Hepatocyte (in vitro differentiated cells): ENCODE results near the gene BCAS3. TPM values are rescaled to one million over a fixed set of nuclear protein-coding genes. Genes with fewer than 3 reads are reported as not detected.

ENCODE experiments used
- DNase-seq: peaks from one replicate; pipeline ENCODE4 v3.0.0-alpha.2; 2016; ENCODE audit warnings: low spot score
- H2AFZ ChIP-seq: fragments of 200-600 bp; sonication (generic); 2 replicates; pipeline ENCODE4 v1.6.0; 2016; ENCODE audit warnings: antibody characterized with exemption, mild to moderate bottlenecking
- H3K27ac ChIP-seq: fragments of 200-600 bp; sonication (generic); 2 replicates; pipeline ENCODE4 v1.5.1; 2016; ENCODE audit warnings: mild to moderate bottlenecking
- H3K27me3 ChIP-seq: fragments of 200-600 bp; sonication (generic); 2 replicates; pipeline ENCODE4 v1.6.1; 2016
- H3K36me3 ChIP-seq: fragments of 200-600 bp; sonication (generic); replicated peaks from 2 replicates; pipeline ENCODE4 v1.5.1; 2016; ENCODE audit warnings: low read depth; ENCODE audit not compliant: insufficient read depth
- H3K4me1 ChIP-seq: fragments of 200-600 bp; sonication (generic); 2 replicates; pipeline ENCODE4 v1.5.1; 2016; ENCODE audit warnings: mild to moderate bottlenecking, moderate library complexity; ENCODE audit not compliant: insufficient read depth
- H3K4me2 ChIP-seq: fragments of 200-600 bp; sonication (generic); 2 replicates; pipeline ENCODE4 v1.6.0; 2016
- H3K4me3 ChIP-seq: fragments of 200-600 bp; sonication (generic); 2 replicates; pipeline ENCODE4 v1.5.1; 2016; ENCODE audit warnings: mild to moderate bottlenecking
- H3K79me2 ChIP-seq: fragments of 200-600 bp; sonication (generic); 2 replicates; pipeline ENCODE4 v1.6.0; 2017; ENCODE audit warnings: mild to moderate bottlenecking
- H3K9me2 ChIP-seq: fragments of 200-600 bp; sonication (generic); replicated peaks from 2 replicates; pipeline ENCODE4 v1.6.0; 2017; ENCODE audit warnings: mild to moderate bottlenecking; ENCODE audit not compliant: insufficient read depth
- H3K9me3 ChIP-seq: fragments of 200-600 bp; sonication (generic); 2 replicates; pipeline ENCODE4 v1.5.1; 2016; ENCODE audit warnings: low read depth, mild to moderate bottlenecking
- H4K20me1 ChIP-seq: fragments of 200-600 bp; sonication (generic); 2 replicates; pipeline ENCODE4 v1.6.0; 2016; ENCODE audit warnings: mild to moderate bottlenecking; ENCODE audit not compliant: insufficient read depth, poor library complexity, severe bottlenecking
- EZH2 ChIP-seq: fragments of 200-600 bp; sonication (generic); IDR thresholded peaks from 2 replicates; pipeline ENCODE4 v1.6.1; 2016; ENCODE audit warnings: antibody characterized with exemption, mild to moderate bottlenecking, borderline replicate concordance
- EZH2phosphoT487 ChIP-seq: fragments of 200-600 bp; sonication (generic); IDR thresholded peaks from one replicate; pipeline ENCODE4 v1.6.1; 2018; ENCODE audit warnings: antibody characterized with exemption, mild to moderate bottlenecking, low read depth, moderate library complexity; ENCODE audit not compliant: unreplicated experiment, severe bottlenecking
- WGBS: methylation state at CpG from one replicate; pipeline ENCODE4 v1.1.6; 2016; ENCODE audit warnings: low lambda C conversion rate; ENCODE audit errors: missing lambda C conversion rate; 5-methylcytosine and 5-hydroxymethylcytosine counted together
- polyA plus RNA-seq: library from polyadenylated mRNA; unstranded; fragments of >200 nt; fragmentation: Nextera tagmentation; extraction: Ambion mirVana; gene quantifications from 2 replicates; pipeline ENCODE4 v1.2.1, GENCODE V29; 2016
- total RNA-seq: library from RNA; depleted of rRNA; stranded (reverse); fragments of >200 nt; gene quantifications from 2 replicates; pipeline ENCODE4 v1.2.3, GENCODE V29; 2014
- TF ChIP-seq, protein P1 (sequence below): fragments of 200-600 bp; sonication (generic); IDR thresholded peaks from 2 replicates; pipeline ENCODE4 v1.5.1; 2016; ENCODE audit warnings: antibody characterized with exemption, mild to moderate bottlenecking; ENCODE audit not compliant: poor library complexity

Gene BCAS3
- total and polyA plus RNA-seq, 2 experiments from 2014 or later, result 16.5 to 58.8 TPM

DNA sequence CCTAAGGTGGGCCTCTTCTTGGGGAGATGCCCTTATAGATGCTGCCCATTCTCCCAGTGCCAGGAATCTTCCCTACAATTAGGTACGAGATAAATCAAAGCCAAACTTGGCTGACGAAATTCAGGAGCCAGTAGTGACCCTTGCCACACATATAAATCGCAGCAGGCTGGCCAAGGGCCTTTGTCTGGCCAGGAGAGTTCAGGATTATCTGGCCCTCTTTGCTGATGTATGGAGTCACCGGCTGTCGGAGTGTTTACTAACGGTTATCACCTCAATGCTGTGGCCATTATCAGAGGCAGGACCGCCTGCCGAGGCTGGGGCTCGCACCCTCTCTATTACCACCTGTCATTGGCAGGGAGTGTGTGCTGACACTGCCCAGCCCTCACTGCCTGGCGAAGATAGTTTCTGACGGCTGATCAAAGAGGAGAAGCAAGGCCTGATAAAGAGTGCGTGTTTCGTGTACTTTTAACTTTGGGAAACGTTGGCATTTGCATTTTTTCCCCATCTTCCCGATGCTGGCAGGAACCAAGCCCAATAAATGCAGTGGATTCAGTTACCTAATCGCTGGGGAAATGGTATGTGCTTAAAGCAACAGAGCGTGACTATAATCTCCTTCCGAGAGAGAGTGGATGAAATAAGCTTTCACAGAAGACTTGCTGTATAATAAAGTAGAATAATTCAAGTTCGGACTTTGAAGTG, 689.2 kb downstream of the BCAS3 start:
- Histone ChIP-seq H3K27me3 (no peaks in the 10 kb centered on the region), H3K4me3 (no peak overlapping the region), H2AFZ (no peak overlapping the region), H3K4me1 (peaks cover 14% of the 10 kb centered on the region), H3K9me2 (no peaks in the 10 kb centered on the region), H3K27ac (no peak overlapping the region), H4K20me1 (no peaks in the 10 kb centered on the region), H3K79me2 (no peaks in the 10 kb centered on the region), H3K4me2 (peak overlapping the region; percentile 47), H3K9me3 (no peaks in the 10 kb centered on the region), H3K36me3 (no peaks in the 10 kb centered on the region)
- no peak for TF ChIP-seq EZH2phosphoT487
- TF ChIP-seq, protein P1, sequence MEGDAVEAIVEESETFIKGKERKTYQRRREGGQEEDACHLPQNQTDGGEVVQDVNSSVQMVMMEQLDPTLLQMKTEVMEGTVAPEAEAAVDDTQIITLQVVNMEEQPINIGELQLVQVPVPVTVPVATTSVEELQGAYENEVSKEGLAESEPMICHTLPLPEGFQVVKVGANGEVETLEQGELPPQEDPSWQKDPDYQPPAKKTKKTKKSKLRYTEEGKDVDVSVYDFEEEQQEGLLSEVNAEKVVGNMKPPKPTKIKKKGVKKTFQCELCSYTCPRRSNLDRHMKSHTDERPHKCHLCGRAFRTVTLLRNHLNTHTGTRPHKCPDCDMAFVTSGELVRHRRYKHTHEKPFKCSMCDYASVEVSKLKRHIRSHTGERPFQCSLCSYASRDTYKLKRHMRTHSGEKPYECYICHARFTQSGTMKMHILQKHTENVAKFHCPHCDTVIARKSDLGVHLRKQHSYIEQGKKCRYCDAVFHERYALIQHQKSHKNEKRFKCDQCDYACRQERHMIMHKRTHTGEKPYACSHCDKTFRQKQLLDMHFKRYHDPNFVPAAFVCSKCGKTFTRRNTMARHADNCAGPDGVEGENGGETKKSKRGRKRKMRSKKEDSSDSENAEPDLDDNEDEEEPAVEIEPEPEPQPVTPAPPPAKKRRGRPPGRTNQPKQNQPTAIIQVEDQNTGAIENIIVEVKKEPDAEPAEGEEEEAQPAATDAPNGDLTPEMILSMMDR, result no peak
- no peak for TF ChIP-seq EZH2
- DNase-seq, result peak; percentile 20
- 21% methylated on average over 19 of the region's 19 CpGs for WGBS

DNA sequence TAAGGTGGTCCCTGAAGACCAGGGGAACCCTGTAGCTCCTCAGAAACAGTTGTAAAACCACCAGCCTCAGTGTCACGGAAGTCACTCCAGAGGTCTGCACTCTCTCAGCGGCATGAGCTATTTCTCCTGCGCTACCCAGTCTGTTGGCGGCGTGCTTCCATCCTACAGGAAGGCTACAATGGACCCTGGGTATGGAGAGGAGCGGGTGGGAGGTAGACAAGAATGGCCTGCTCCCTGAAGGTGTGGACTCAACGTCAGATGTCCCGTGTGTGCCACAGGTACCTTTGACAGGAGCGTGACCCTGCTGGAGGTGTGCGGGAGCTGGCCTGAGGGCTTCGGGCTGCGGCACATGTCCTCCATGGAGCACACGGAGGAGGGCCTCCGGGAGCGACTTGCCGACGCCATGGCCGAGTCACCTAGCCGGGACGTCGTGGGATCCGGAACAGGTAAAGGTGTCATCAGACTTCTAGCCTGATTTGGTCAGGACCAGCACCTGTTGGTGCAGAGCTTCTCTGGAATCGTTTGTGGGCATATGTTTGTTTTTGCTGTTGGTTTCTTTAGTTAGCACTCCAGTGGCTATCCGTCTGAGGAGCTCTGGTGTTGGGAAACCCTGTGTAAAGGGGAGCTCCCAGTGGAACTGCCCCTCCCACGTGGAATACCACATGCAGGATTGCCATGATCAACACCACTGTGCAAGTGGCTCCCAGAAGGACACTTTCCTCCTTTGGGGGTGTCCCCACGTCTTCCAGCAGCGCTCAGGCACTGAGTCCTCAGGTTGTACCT, 690.6 kb downstream of the BCAS3 start:
- H3K4me1 ChIP-seq, result peaks cover 14% of the 10 kb centered on the region
- H3K36me3 ChIP-seq, result no peaks in the 10 kb centered on the region
- 95% methylated on average over 26 of the region's 27 CpGs for WGBS

DNA sequence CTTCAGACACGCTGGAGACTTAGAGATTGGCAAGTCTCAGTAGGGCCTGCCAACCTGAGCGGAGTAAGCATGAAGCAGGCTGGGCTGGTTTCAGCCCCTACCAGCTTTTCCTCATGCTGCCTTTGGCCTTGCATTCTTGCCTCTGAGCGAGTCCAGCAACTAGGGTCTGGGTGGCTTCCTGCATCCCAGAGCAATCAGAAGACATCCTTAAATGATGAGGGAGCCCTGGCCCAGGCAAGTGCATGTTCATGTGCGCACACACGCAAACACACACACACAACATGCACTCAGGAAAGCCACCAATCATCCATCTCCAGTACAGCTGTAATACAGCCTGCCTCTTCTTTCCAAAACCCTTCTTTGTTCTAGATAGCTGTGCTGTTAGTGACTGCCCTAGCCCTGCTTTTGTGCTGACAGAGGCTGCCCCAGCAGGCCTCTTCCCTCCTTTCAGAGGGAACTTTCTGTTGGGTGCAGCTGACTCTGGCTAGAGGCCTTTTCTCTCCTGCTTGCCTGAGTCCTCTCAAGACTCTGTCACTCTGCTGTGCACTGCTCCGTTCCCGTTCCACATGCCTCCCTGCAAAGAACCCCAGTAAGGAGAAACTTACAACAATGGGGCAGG, 691.3 kb downstream of the BCAS3 start:
- no peaks in the 10 kb centered on the region for H3K36me3 ChIP-seq
- no peaks in the 10 kb centered on the region for H3K79me2 ChIP-seq
- H3K9me2 ChIP-seq, result no peaks in the 10 kb centered on the region
- no peaks in the 10 kb centered on the region for H3K9me3 ChIP-seq
- H2AFZ ChIP-seq, result no peak overlapping the region
- no peak overlapping the region for H3K4me2 ChIP-seq
- no peak overlapping the region for H3K27ac ChIP-seq
- no peaks in the 10 kb centered on the region for H3K27me3 ChIP-seq
- peaks cover 14% of the 10 kb centered on the region for H3K4me1 ChIP-seq
- no peak for DNase-seq
- no peak overlapping the region for H3K4me3 ChIP-seq
- WGBS, result 91% methylated on average over 7 of the region's 7 CpGs
- TF ChIP-seq EZH2 (no peak), EZH2phosphoT487 (no peak)
- TF ChIP-seq, protein P1, result no peak
- no peaks in the 10 kb centered on the region for H4K20me1 ChIP-seq

More for the DNA sequence above, 690.6 kb downstream of the BCAS3 start:
- Histone ChIP-seq H3K27me3 (no peaks in the 10 kb centered on the region), H2AFZ (no peak overlapping the region), H4K20me1 (no peaks in the 10 kb centered on the region), H3K79me2 (no peaks in the 10 kb centered on the region), H3K4me3 (no peak overlapping the region), H3K27ac (no peak overlapping the region), H3K9me2 (no peaks in the 10 kb centered on the region), H3K4me2 (no peak overlapping the region), H3K9me3 (no peaks in the 10 kb centered on the region)
- TF ChIP-seq, protein P1, result no peak
- TF ChIP-seq EZH2phosphoT487 (no peak), EZH2 (no peak)
- DNase-seq, result no peak
